Cardiac muscle cell (in vitro differentiated cells and primary cell): ENCODE data around the gene HCST. TPM values are rescaled to one million over a fixed set of nuclear protein-coding genes. Genes with fewer than 3 reads are reported as not detected.

Source experiments
- DNase-seq, 2 donors: peaks; one replicate each; pipeline versions ENCODE4 v3.0.0 to v3.0.0-alpha.2; 2010 to 2017; ENCODE audit warnings: low read depth in 1 of 2, low spot score in 1 of 2
- H3K27ac ChIP-seq: fragments of 200-600 bp; sonication (generic); 2 replicates; pipeline ENCODE4 v1.5.1; 2016
- H3K27me3 ChIP-seq: fragments of 200-600 bp; sonication (generic); 2 replicates; pipeline ENCODE4 v1.6.0; 2016; ENCODE audit warnings: control low read depth
- H3K36me3 ChIP-seq: fragments of 200-600 bp; sonication (generic); 2 replicates; pipeline ENCODE4 v1.5.1; 2016; ENCODE audit warnings: control low read depth
- H3K4me1 ChIP-seq: fragments of 200-600 bp; sonication (generic); 2 replicates; pipeline ENCODE4 v1.8.1; 2017; ENCODE audit warnings: low read depth, mild to moderate bottlenecking, mixed run types
- H3K4me3 ChIP-seq: fragments of 200-600 bp; sonication (generic); 2 replicates; pipeline ENCODE4 v1.5.1; 2016; ENCODE audit warnings: mild to moderate bottlenecking
- H3K9me3 ChIP-seq: fragments of 200-600 bp; sonication (generic); 2 replicates; pipeline ENCODE4 v1.5.1; 2017; ENCODE audit warnings: low read depth, mild to moderate bottlenecking, control low read depth
- polyA plus RNA-seq: library from polyadenylated mRNA; unstranded; fragments of >200 nt; fragmentation: Nextera tagmentation; extraction: Ambion mirVana; gene quantifications from 2 replicates; pipeline ENCODE4 v1.2.1, GENCODE V29; 2016
- total RNA-seq: library from RNA; depleted of rRNA; stranded (reverse); fragments of >200 nt; gene quantifications from 2 replicates; pipeline ENCODE4 v1.2.3, GENCODE V29; 2016
- TF ChIP-seq, protein P1 (sequence below): IDR thresholded peaks from 2 replicates; pipeline ENCODE4 v1.5.1; 2012; ENCODE audit warnings: low read depth, mild to moderate bottlenecking, low read length

The HCST gene
- total and polyA plus RNA-seq, 2 experiments from 2014 or later: 2.4 to 2.5 TPM

DNA sequence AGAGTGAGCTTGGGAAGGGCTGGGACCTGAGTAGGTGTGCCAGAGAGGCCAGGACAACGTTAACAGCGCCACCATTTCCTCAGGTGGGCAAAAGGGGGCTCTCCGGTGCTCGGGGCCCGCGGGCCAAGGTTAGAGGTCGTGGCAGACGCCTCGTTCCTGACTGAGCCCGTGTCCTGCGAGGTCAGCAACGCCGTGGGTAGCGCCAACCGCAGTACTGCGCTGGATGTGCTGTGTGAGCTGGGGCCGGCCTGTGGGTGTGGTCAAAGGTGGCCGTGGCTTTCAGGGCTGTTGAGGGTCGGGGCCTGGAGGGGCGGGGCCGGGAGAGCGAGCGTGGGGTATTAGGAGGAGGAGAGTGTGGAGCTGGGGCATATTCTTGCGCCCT lies 41.9 kb upstream of the HCST start:
- Histone ChIP-seq H3K36me3 (no peaks in the 10 kb centered on the region), H3K27ac (no peak overlapping the region), H3K4me3 (no peak overlapping the region), H3K4me1 (peaks cover 4% of the 10 kb centered on the region), H3K27me3 (peaks cover 47% of the 10 kb centered on the region), H3K9me3 (no peaks in the 10 kb centered on the region)
- DNase-seq: no peak
- TF ChIP-seq, protein P1, sequence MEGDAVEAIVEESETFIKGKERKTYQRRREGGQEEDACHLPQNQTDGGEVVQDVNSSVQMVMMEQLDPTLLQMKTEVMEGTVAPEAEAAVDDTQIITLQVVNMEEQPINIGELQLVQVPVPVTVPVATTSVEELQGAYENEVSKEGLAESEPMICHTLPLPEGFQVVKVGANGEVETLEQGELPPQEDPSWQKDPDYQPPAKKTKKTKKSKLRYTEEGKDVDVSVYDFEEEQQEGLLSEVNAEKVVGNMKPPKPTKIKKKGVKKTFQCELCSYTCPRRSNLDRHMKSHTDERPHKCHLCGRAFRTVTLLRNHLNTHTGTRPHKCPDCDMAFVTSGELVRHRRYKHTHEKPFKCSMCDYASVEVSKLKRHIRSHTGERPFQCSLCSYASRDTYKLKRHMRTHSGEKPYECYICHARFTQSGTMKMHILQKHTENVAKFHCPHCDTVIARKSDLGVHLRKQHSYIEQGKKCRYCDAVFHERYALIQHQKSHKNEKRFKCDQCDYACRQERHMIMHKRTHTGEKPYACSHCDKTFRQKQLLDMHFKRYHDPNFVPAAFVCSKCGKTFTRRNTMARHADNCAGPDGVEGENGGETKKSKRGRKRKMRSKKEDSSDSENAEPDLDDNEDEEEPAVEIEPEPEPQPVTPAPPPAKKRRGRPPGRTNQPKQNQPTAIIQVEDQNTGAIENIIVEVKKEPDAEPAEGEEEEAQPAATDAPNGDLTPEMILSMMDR: no peak

DNA sequence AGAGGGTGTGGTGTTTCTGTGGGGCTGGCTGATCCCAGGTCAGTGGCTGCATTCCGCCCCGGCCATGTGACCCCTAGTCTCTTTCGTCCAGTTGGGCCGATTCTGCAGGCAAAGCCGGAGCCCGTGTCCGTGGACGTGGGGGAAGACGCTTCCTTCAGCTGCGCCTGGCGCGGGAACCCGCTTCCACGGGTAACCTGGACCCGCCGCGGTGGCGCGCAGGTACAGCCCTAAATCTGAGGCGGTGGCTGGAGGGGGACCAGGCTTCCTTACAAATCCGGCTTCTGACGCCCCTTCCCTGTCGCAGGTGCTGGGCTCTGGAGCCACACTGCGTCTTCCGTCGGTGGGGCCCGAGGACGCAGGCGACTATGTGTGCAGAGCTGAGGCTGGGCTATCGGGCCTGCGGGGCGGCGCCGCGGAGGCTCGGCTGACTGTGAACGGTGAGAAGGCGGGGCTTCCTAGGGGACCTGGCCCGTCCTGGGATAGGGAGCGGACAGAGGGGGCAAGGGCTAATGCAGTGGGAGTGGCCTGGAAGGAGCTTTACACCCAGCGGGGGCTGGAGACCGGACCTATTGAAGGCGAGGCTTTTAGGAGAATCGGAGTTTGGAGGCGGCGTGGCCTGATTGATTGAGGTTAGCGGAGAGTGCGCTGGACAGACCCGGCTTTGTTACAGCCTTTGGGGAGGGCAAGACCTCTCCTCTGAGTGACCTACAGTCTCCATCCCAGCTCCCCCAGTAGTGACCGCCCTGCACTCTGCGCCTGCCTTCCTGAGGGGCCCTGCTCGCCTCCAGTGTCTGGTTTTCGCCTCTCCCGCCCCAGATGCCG lies 41.3 kb upstream of the HCST start:
- Histone ChIP-seq H3K36me3 (no peaks in the 10 kb centered on the region), H3K27ac (no peak overlapping the region), H3K4me1 (peaks cover under 1% of the 10 kb centered on the region), H3K4me3 (no peak overlapping the region), H3K27me3 (peaks cover 47% of the 10 kb centered on the region), H3K9me3 (no peaks in the 10 kb centered on the region)
- TF ChIP-seq, protein P1: no peak
- DNase-seq: peak; percentile 32 to 88

GRCh38 chr19:35861640-35862160 lies 40.6 kb upstream of the HCST start:
- Histone ChIP-seq H3K36me3 (no peaks in the 10 kb centered on the region), H3K4me3 (no peak overlapping the region), H3K4me1 (no peaks in the 10 kb centered on the region), H3K9me3 (no peaks in the 10 kb centered on the region), H3K27ac (no peak overlapping the region), H3K27me3 (peaks cover 45% of the 10 kb centered on the region)
- TF ChIP-seq, protein P1: no peak
- DNase-seq: no peak

DNA sequence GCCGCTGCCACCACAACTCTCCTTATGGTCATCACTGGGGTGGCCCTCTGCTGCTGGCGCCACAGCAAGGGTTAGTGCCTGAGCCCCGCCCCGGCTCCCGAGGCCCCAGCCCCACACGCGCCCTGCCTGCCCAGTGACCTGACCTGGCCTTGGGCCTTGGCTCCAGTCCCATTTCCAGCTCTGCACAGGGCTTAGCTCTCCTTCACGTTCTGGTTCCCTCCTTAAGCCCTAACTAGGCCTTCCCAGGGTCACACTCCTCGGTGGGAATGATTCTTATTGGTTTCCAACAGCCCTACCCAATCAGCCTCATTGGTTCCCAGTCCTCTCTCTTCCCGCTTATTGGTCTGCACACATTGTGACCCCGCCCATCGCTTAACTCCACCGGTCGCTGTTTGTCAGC lies 39.8 kb upstream of the HCST start:
- TF ChIP-seq, protein P1: no peak
- Histone ChIP-seq H3K4me3 (no peak overlapping the region), H3K27ac (no peak overlapping the region), H3K27me3 (peaks cover 37% of the 10 kb centered on the region), H3K4me1 (no peaks in the 10 kb centered on the region), H3K9me3 (no peaks in the 10 kb centered on the region), H3K36me3 (no peaks in the 10 kb centered on the region)
- DNase-seq: no peak

- Histone ChIP-seq H3K36me3 (no peaks in the 10 kb centered on the region), H3K27ac (no peak overlapping the region), H3K4me3 (no peak overlapping the region), H3K27me3 (peaks cover 34% of the 10 kb centered on the region), H3K9me3 (no peaks in the 10 kb centered on the region), H3K4me1 (no peaks in the 10 kb centered on the region)
- DNase-seq: no peak
- TF ChIP-seq, protein P1: no peak
Observed at GRCh38 chr19:35863018-35863417, 39.3 kb upstream of the HCST start.
